Activated CD4-positive, alpha-beta T cell treated with anti-CD3 and anti-CD28 coated beads, Interleukin-2, amount 50 U/mL, for 4 hours (primary cell): Measurements from ENCODE around the gene TNIK.

Experiments used
- DNase-seq, 2 experiments: peaks; one replicate each; pipeline ENCODE4 v3.0.0-alpha.2; 2020

TNIK gene

GRCh38 chr3:171056528-171056927, 403.7 kb downstream of the TNIK start:
- DNase-seq: no peak

GRCh38 chr3:171055336-171056178, 404.6 kb downstream of the TNIK start:
- no peak for DNase-seq

- no peak for DNase-seq
These were observed 405.3 kb downstream of the TNIK start for GRCh38 chr3:171054921-171055320.

- no peak for DNase-seq
These were observed 406.0 kb downstream of the TNIK start for GRCh38 chr3:171054231-171054630.

- peak; percentile 15 to 18 for DNase-seq
These were observed 410.3 kb downstream of the TNIK start for GRCh38 chr3:171049861-171050444.

- DNase-seq: no peak
These were observed 413.4 kb downstream of the TNIK start for GRCh38 chr3:171046760-171047159.

- DNase-seq: no peak
These were observed 415.1 kb downstream of the TNIK start for GRCh38 chr3:171044835-171045793.

- DNase-seq: no peak
These were observed 415.8 kb downstream of the TNIK start for GRCh38 chr3:171044384-171044783.

GRCh38 chr3:171039674-171040073, 420.5 kb downstream of the TNIK start:
- DNase-seq: no peak

- DNase-seq: no peak
These were observed 421.9 kb downstream of the TNIK start for GRCh38 chr3:171038342-171038741.

GRCh38 chr3:171028779-171029232, 431.4 kb downstream of the TNIK start:
- no peak for DNase-seq

GRCh38 chr3:171028025-171028778, 432.0 kb downstream of the TNIK start:
- peak in 1 of 2 experiments; percentile 3 for DNase-seq

GRCh38 chr3:171026597-171027293, 433.5 kb downstream of the TNIK start, which contains the start of gene SLC2A2:
TSS of gene SLC2A2 (minus strand) at chr3:171026720. CDS start at chr3:171026670, 50 bp downstream.
- no peak for DNase-seq

- no peak for DNase-seq
These were observed 436.6 kb downstream of the TNIK start for GRCh38 chr3:171023566-171023965.

GRCh38 chr3:171021377-171021776, 438.8 kb downstream of the TNIK start:
- DNase-seq: no peak

GRCh38 chr3:171018156-171018935, 441.9 kb downstream of the TNIK start:
- DNase-seq: no peak

GRCh38 chr3:171013822-171014748, 446.1 kb downstream of the TNIK start:
- no peak for DNase-seq

GRCh38 chr3:171011873-171012336, 448.3 kb downstream of the TNIK start:
- DNase-seq: no peak
